Activated CD8-positive, alpha-beta T cell treated with anti-CD3 and anti-CD28 coated beads, Interleukin-2, amount 10 ng/mL, durations not matched to agents 7 days and 5 days (primary cell): ENCODE results near the gene CENATAC. TPM values are rescaled to one million over a fixed set of nuclear protein-coding genes. Genes with fewer than 3 reads are reported as not detected.
"Not testable (repeated sequence)": the region's sequence is repeated elsewhere in the genome, so short reads cannot be mapped to it uniquely, and the experiment has no call there.

Source experiments
- ATAC-seq: fragments of 150-1000 bp; cut with Tn5 transposase; one replicate; pipeline ENCODE4 v1.10.0; 2021; ENCODE audit warnings: moderate library complexity
- CTCF ChIA-PET: fragments of 350-600 bp; sonication (Branson Sonifier 250); formaldehyde crosslinking; loops from one replicate; lab custom pipeline; 2021; ENCODE audit warnings: antibody characterized with exemption; lab: Charles Lee
- POLR2A ChIA-PET: fragments of 350-600 bp; sonication (Branson Sonifier 250); formaldehyde crosslinking; loops from one replicate; lab custom pipeline; 2021; ENCODE audit warnings: antibody characterized with exemption; lab: Charles Lee
- DNase-seq: peaks from one replicate; pipeline ENCODE4 v3.0.0-alpha.2; 2020
- H3K27ac Mint-ChIP-seq: one replicate; pipeline ENCODE4 v1.8.0; 2021; ENCODE audit warnings: mild to moderate bottlenecking, mixed read lengths
- H3K27me3 Mint-ChIP-seq: one replicate; pipeline ENCODE4 v1.8.0; 2021; ENCODE audit warnings: low read depth, mixed read lengths
- H3K36me3 Mint-ChIP-seq: one replicate; pipeline ENCODE4 v1.8.0; 2021; ENCODE audit warnings: low read depth, mixed read lengths
- H3K4me1 Mint-ChIP-seq: one replicate; pipeline ENCODE4 v1.8.0; 2021; ENCODE audit warnings: low read depth, mixed read lengths
- H3K4me3 Mint-ChIP-seq: one replicate; pipeline ENCODE4 v1.8.0; 2021; ENCODE audit warnings: mild to moderate bottlenecking, mixed read lengths
- H3K9me3 Mint-ChIP-seq: one replicate; pipeline ENCODE4 v1.8.0; 2022; ENCODE audit warnings: mixed read lengths; ENCODE audit not compliant: insufficient read depth
- microRNA-seq: library from miRNA; unstranded; fragments of <30 nt; microRNA quantifications from one replicate; pipeline ENCODE4 v1.2.0, GENCODE V29; 2022
- total RNA-seq, 2 experiments: library from RNA; stranded (reverse); gene quantifications; one replicate each; pipeline ENCODE4 v1.2.3, GENCODE V29; 2021

CENATAC gene
- total RNA-seq, 2 experiments from 2014 or later, result 39.3 to 41.1 TPM

GRCh38 chr11:119056421-119056999, 58.6 kb downstream of the CENATAC start:
- peaks cover 51% of the 10 kb centered on the region for H3K36me3 Mint-ChIP-seq
- ATAC-seq (peak; percentile 10), DNase-seq (peak; percentile 56)
- peak overlapping the region; percentile 97 for H3K4me3 Mint-ChIP-seq
- ChIA-PET POLR2A (interaction anchor here (0.5 to 4.1 kb wide), 15 partner anchors 9 to 269 kb away, joined by 3 to 28 read pairs (median 5); partner anchors contain the start of genes C2CD2L, HMBS, RPS25 and TRAPPC4), CTCF (interaction anchor here (0.5 to 2.6 kb wide), 12 partner anchors 11 to 268 kb away, joined by 3 to 12 read pairs (median 4); partner anchors contain the start of genes DPAGT1, SLC37A4 and VPS11)
- no peaks in the 10 kb centered on the region for H3K27me3 Mint-ChIP-seq
- H3K4me1 Mint-ChIP-seq, result peaks cover 30% of the 10 kb centered on the region
- peak overlapping the region; percentile 99 for H3K27ac Mint-ChIP-seq
- no peaks in the 10 kb centered on the region for H3K9me3 Mint-ChIP-seq

GRCh38 chr11:119057000-119057769, 59.2 kb downstream of the CENATAC start, which contains the start of gene HYOU1:
HYOU1 (minus strand) TSS chr11:119057205; CDS start chr11:119056160, 1,045 bp downstream.
- DNase-seq (peak; percentile 99), ATAC-seq (peak; percentile 96)
- Mint-ChIP-seq H3K9me3 (no peaks in the 10 kb centered on the region), H3K4me3 (peak within 1 kb of the TSS; percentile 97), H3K36me3 (peaks cover 46% of the 10 kb centered on the region), H3K27ac (peak within 1 kb of the TSS; percentile 99), H3K27me3 (no peaks in the 10 kb centered on the region), H3K4me1 (peaks cover 30% of the 10 kb centered on the region)
- ChIA-PET CTCF (interaction anchor here (0.7 to 2.6 kb wide), 11 partner anchors 10 to 268 kb away, joined by 3 to 12 read pairs (median 6); partner anchors contain the start of genes DPAGT1, SLC37A4 and VPS11), POLR2A (interaction anchor here (0.9 to 4.1 kb wide), 16 partner anchors 10 to 268 kb away, joined by 3 to 28 read pairs (median 6); partner anchors contain the start of genes C2CD2L, HINFP, HMBS and RPS25)

GRCh38 chr11:119059128-119059527, 61.2 kb downstream of the CENATAC start:
- POLR2A ChIA-PET, H3K27ac Mint-ChIP-seq, DNase-seq, H3K9me3 Mint-ChIP-seq, ATAC-seq, CTCF ChIA-PET, H3K4me3 Mint-ChIP-seq, H3K27me3 Mint-ChIP-seq: not testable (repeated sequence)
- Mint-ChIP-seq H3K4me1 (peaks cover 30% of the 10 kb centered on the region), H3K36me3 (peaks cover 26% of the 10 kb centered on the region)

- Mint-ChIP-seq H3K4me3 (no peak overlapping the region), H3K9me3 (no peaks in the 10 kb centered on the region), H3K36me3 (peaks cover 11% of the 10 kb centered on the region), H3K27ac (no peak overlapping the region), H3K27me3 (no peaks in the 10 kb centered on the region), H3K4me1 (peaks cover 30% of the 10 kb centered on the region)
- ATAC-seq (no peak), DNase-seq (no peak)
- POLR2A ChIA-PET, result interaction anchor here (1.2 kb wide), 1 partner anchor 33 kb away, joined by 5 read pairs; a partner anchor contains a TSS
- CTCF ChIA-PET, result no interaction called here
Observed at GRCh38 chr11:119061256-119061655, 63.3 kb downstream of the CENATAC start.

- H3K4me3 Mint-ChIP-seq, result no peak overlapping the region
- POLR2A ChIA-PET, result interaction anchor here (1.3 kb wide), 1 partner anchor 44 kb away, joined by 4 read pairs; the partner anchor contains the start of genes RPS25 and TRAPPC4
- CTCF ChIA-PET, result no interaction called here
Observed at GRCh38 chr11:119062779-119063178, 64.8 kb downstream of the CENATAC start.

GRCh38 chr11:119065369-119065768, 67.4 kb downstream of the CENATAC start:
- H3K4me3 Mint-ChIP-seq, result no peak overlapping the region

More at GRCh38 chr11:119062779-119063178, 64.8 kb downstream of the CENATAC start:
- ATAC-seq (no peak), DNase-seq (no peak)
- H3K36me3 Mint-ChIP-seq, result peaks cover 8% of the 10 kb centered on the region
- peaks cover 38% of the 10 kb centered on the region for H3K4me1 Mint-ChIP-seq
- no peaks in the 10 kb centered on the region for H3K9me3 Mint-ChIP-seq
- no peaks in the 10 kb centered on the region for H3K27me3 Mint-ChIP-seq
- no peak overlapping the region for H3K27ac Mint-ChIP-seq

More at GRCh38 chr11:119065369-119065768, 67.4 kb downstream of the CENATAC start:
- Mint-ChIP-seq H3K4me1 (peaks cover 44% of the 10 kb centered on the region), H3K9me3 (no peaks in the 10 kb centered on the region), H3K36me3 (peaks cover 16% of the 10 kb centered on the region), H3K27me3 (no peaks in the 10 kb centered on the region), H3K27ac (no peak overlapping the region)
- CTCF ChIA-PET, result interaction anchor here (0.5 to 3.4 kb wide), 7 partner anchors 10 to 309 kb away, joined by 3 to 18 read pairs (median 5); no protein-coding TSS in a partner anchor
- peak; percentile 40 for ATAC-seq
- peak; percentile 74 for DNase-seq
- POLR2A ChIA-PET, result interaction anchor here (1.1 to 1.5 kb wide), 2 partner anchors 20 to 29 kb away, joined by 4 to 7 read pairs; a partner anchor contains a TSS

Small RNA genes within 50 kb of the gene (microRNA-seq; reads per million reads assigned to microRNA genes)
- not detected for gene MIR3656

Other genes starting within 250 kb of the CENATAC start
- gene DDX6, start 207.0 kb upstream of the CENATAC start, total RNA-seq, result 100 to 1,000 TPM; 143 to 152 TPM
- under 1 TPM; 0.08 to 0.18 TPM for gene CXCR5, start 114.2 kb upstream of the CENATAC start, total RNA-seq
- gene BCL9L, start 72.2 kb upstream of the CENATAC start, total RNA-seq, result 10 to 100 TPM; 70.0 to 70.6 TPM
- not detected for gene UPK2, start 41.8 kb upstream of the CENATAC start, total RNA-seq
- gene FOXR1, start 26.4 kb upstream of the CENATAC start, total RNA-seq, result not detected
- gene RPS25, start 20.2 kb downstream of the CENATAC start, total RNA-seq, result 1,000 to 10,000 TPM; 1,115 to 1,170 TPM
- gene TRAPPC4, start 20.6 kb downstream of the CENATAC start, total RNA-seq, result 10 to 100 TPM; 58.6 to 65.0 TPM
- gene SLC37A4, start 32.7 kb downstream of the CENATAC start, total RNA-seq, result 10 to 100 TPM; 22.4 to 26.6 TPM
- gene HYOU1, start 59.1 kb downstream of the CENATAC start, total RNA-seq, result 100 to 1,000 TPM; 133 to 135 TPM
- 10 to 100 TPM; 30.8 to 31.6 TPM for gene VPS11, start 69.7 kb downstream of the CENATAC start, total RNA-seq
- 10 to 100 TPM; 31.0 to 32.5 TPM for gene HMBS, start 86.7 kb downstream of the CENATAC start, total RNA-seq
- gene DPAGT1, start 103.7 kb downstream of the CENATAC start, total RNA-seq, result 10 to 100 TPM; 52.5 to 57.7 TPM
- 10 to 100 TPM; 33.2 to 35.2 TPM for gene C2CD2L, start 109.2 kb downstream of the CENATAC start, total RNA-seq
- gene HINFP, start 123.4 kb downstream of the CENATAC start, total RNA-seq, result 10 to 100 TPM; 36.1 to 40.9 TPM
- gene ABCG4, start 150.9 kb downstream of the CENATAC start, total RNA-seq, result under 1 TPM in 1 of 2 experiments, not detected in 1; 0.18 TPM
- gene NLRX1, start 170.6 kb downstream of the CENATAC start, total RNA-seq, result 10 to 100 TPM; 24.6 to 24.8 TPM
- under 1 TPM; 0.18 to 0.63 TPM for gene NHERF4, start 187.3 kb downstream of the CENATAC start, total RNA-seq
- 10 to 100 TPM; 43.6 to 43.7 TPM for gene CBL, start 208.2 kb downstream of the CENATAC start, total RNA-seq